K562 (cell line): ENCODE data around the gene TTLL11.

Experiments used
- CTCF ChIP-seq, 3 experiments: IDR thresholded peaks in 2 of 3; conservative IDR thresholded peaks in 1 of 3; 2 replicates each; pipeline ENCODE4 v1.5.1; 2011 to 2012; ENCODE audit warnings: low read length in 3 of 3, mild to moderate bottlenecking in 3 of 3, control low read depth in 2 of 3, improper control_type of control experiment in 1 of 3, inconsistent platforms in 1 of 3, low read depth in 1 of 3, mixed read lengths in 1 of 3, moderate library complexity in 1 of 3; ENCODE audit not compliant: insufficient read depth in 2 of 3
- MAFK ChIP-seq: IDR thresholded peaks from 2 replicates; pipeline ENCODE4 v1.6.1; 2011; ENCODE audit warnings: low read length, improper control_type of control experiment

- no peak for TF ChIP-seq CTCF (IDR thresholded peaks at IDR 0.05 in 2 of 3, conservative IDR thresholded peaks at IDR 0.05 in 1 of 3; ENCODE audit: insufficient read depth in 2 of 3, low read depth in 1 of 3, low read length in 3 of 3)
- no peak for TF ChIP-seq MAFK
Measured at GRCh38 chr9:121853617-121854395, 239.3 kb downstream of the TTLL11 start.
